Activated B cell treated with CpG ODN at 0.5 μM for 24 hours (primary cell): ENCODE results near the gene ZBTB14. TPM values are rescaled to one million over a fixed set of nuclear protein-coding genes. Genes with fewer than 3 reads are reported as not detected.
A peak's percentile ranks its signal among the peaks of the same experiment; 100 is the strongest.

Experiments
- ATAC-seq: fragments of 200-7000 bp; cut with Tn5 transposase; one replicate; pipeline ENCODE4 v1.10.0; 2021; ENCODE audit warnings: low read depth, mild to moderate bottlenecking, moderate library complexity
- CTCF ChIA-PET: fragments of 350-600 bp; sonication (Branson Sonifier 250); formaldehyde crosslinking; loops from one replicate; lab custom pipeline; 2021; ENCODE audit warnings: antibody characterized with exemption; lab: Charles Lee
- POLR2A ChIA-PET: fragments of 350-600 bp; sonication (Branson Sonifier 250); formaldehyde crosslinking; loops from one replicate; lab custom pipeline; 2021; ENCODE audit warnings: antibody characterized with exemption; lab: Charles Lee
- DNase-seq: peaks from one replicate; pipeline ENCODE4 v3.0.0; 2022
- H3K27ac Mint-ChIP-seq: one replicate; pipeline ENCODE4 v1.8.0; 2020; ENCODE audit warnings: mixed read lengths
- H3K27me3 Mint-ChIP-seq: one replicate; pipeline ENCODE4 v1.8.0; 2021; ENCODE audit warnings: mixed read lengths
- H3K36me3 Mint-ChIP-seq: one replicate; pipeline ENCODE4 v1.8.0; 2021; ENCODE audit warnings: low read depth, mixed read lengths
- H3K4me1 Mint-ChIP-seq: one replicate; pipeline ENCODE4 v1.8.0; 2021; ENCODE audit warnings: mixed read lengths
- H3K4me3 Mint-ChIP-seq: one replicate; pipeline ENCODE4 v1.8.0; 2020; ENCODE audit warnings: mild to moderate bottlenecking, mixed read lengths
- H3K9me3 Mint-ChIP-seq: one replicate; pipeline ENCODE4 v1.8.0; 2020; ENCODE audit warnings: mixed read lengths
- intact Hi-C: fragments of 100-400 bp; cut with micrococcal nuclease; formaldehyde crosslinking; loops from one replicate; pipeline ENCODE4 v1.15.1; 2024
- total RNA-seq: library from RNA; stranded (reverse); gene quantifications from 2 replicates; pipeline ENCODE4 v1.2.3, GENCODE V29; 2022
- TF ChIP-seq, protein P1 (sequence below): fragments of 200-600 bp; IDR thresholded peaks from one replicate; pipeline ENCODE4 v1.8.0; 2022; ENCODE audit warnings: antibody characterized with exemption, mild to moderate bottlenecking

The ZBTB14 gene
- total RNA-seq, 1 donor from 2014 or later, result 19.4 TPM

DNA sequence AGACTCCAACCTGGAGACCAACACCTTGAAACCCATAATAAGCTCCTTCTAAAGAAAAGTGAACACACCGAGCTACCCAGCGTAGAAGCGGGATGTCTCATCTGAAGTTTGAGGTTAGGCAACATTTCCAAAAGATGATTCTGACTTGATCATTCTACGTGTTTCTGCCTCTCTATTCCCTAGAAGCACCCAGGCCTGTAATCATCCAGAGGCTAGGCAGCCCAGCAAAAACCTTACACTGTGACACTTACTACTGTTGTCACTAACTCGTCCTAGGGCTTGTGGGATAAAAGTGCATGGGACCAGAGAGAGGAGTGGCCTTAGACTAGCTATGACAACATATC is 1.4 kb downstream of the ZBTB14 start:
- Mint-ChIP-seq H3K27ac (peak overlapping the region; percentile 94), H3K4me3 (peak overlapping the region; percentile 90), H3K36me3 (peaks cover 26% of the 10 kb centered on the region), H3K27me3 (no peaks in the 10 kb centered on the region), H3K4me1 (peaks cover 29% of the 10 kb centered on the region), H3K9me3 (no peaks in the 10 kb centered on the region)
- TF ChIP-seq, protein P1, sequence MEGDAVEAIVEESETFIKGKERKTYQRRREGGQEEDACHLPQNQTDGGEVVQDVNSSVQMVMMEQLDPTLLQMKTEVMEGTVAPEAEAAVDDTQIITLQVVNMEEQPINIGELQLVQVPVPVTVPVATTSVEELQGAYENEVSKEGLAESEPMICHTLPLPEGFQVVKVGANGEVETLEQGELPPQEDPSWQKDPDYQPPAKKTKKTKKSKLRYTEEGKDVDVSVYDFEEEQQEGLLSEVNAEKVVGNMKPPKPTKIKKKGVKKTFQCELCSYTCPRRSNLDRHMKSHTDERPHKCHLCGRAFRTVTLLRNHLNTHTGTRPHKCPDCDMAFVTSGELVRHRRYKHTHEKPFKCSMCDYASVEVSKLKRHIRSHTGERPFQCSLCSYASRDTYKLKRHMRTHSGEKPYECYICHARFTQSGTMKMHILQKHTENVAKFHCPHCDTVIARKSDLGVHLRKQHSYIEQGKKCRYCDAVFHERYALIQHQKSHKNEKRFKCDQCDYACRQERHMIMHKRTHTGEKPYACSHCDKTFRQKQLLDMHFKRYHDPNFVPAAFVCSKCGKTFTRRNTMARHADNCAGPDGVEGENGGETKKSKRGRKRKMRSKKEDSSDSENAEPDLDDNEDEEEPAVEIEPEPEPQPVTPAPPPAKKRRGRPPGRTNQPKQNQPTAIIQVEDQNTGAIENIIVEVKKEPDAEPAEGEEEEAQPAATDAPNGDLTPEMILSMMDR, result no peak
- ChIA-PET CTCF (interaction anchor here (4.4 kb wide), 1 partner anchor 56 kb away, joined by 34 read pairs; no protein-coding TSS in a partner anchor), POLR2A (interaction anchor here (0.7 to 4.9 kb wide), 5 partner anchors 12 to 119 kb away, joined by 3 to 195 read pairs (median 8); no protein-coding TSS in a partner anchor)
- intact Hi-C loops, result loop anchor here (2.0 kb wide), 2 partner anchors 119 to 1121 kb away; partner anchors contain the start of gene L3MBTL4
- ATAC-seq, result no peak
- DNase-seq, result no peak

DNA sequence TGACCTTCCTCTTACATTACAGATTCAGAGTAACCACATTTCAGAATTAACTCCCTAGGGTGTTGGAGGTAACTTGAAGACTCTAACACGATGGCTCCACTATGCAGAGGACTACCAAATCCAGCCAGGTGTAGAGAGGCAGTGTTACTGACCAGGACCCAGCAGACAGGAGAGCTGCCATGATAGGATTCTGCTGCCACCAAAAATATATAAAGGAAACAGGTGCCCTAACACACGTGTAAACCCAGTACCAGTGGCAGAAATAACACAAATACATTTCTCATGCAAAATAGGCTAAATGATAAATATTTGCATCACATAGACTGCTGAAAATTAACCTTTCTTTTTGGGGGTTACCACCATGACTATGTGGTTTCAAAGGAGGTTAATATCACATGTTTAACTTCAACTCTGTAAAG is 7.0 kb downstream of the ZBTB14 start:
- H3K4me3 Mint-ChIP-seq, result no peak overlapping the region
- CTCF ChIA-PET, result no interaction called here

GRCh38 chr18:5287854-5288253 is 7.7 kb downstream of the ZBTB14 start:
- H3K27me3 Mint-ChIP-seq, result no peaks in the 10 kb centered on the region
- DNase-seq (no peak), ATAC-seq (no peak)
- TF ChIP-seq, protein P1, result no peak
- ChIA-PET CTCF (no interaction called here), POLR2A (no interaction called here)
- peaks cover 18% of the 10 kb centered on the region for H3K4me1 Mint-ChIP-seq
- H3K4me3 Mint-ChIP-seq, result no peak overlapping the region
- no peak overlapping the region for H3K27ac Mint-ChIP-seq
- intact Hi-C loops, result no loop called here
- peaks cover 24% of the 10 kb centered on the region for H3K36me3 Mint-ChIP-seq
- H3K9me3 Mint-ChIP-seq, result no peaks in the 10 kb centered on the region

More for the DNA sequence above, 7.0 kb downstream of the ZBTB14 start:
- H3K27me3 Mint-ChIP-seq, result no peaks in the 10 kb centered on the region
- ATAC-seq (peak; percentile 28), DNase-seq (no peak)
- POLR2A ChIA-PET, result no interaction called here
- H3K27ac Mint-ChIP-seq, result peak overlapping the region; percentile 19
- no peaks in the 10 kb centered on the region for H3K9me3 Mint-ChIP-seq
- intact Hi-C loops, result no loop called here
- H3K4me1 Mint-ChIP-seq, result peaks cover 23% of the 10 kb centered on the region
- TF ChIP-seq, protein P1, result no peak
- H3K36me3 Mint-ChIP-seq, result peaks cover 26% of the 10 kb centered on the region

GRCh38 chr18:5286525-5286924 is 9.0 kb downstream of the ZBTB14 start:
- H3K4me1 Mint-ChIP-seq, result peaks cover 15% of the 10 kb centered on the region
- no peak for DNase-seq

GRCh38 chr18:5285326-5285725 is 10.2 kb downstream of the ZBTB14 start:
- TF ChIP-seq, protein P1, result no peak
- peaks cover 7% of the 10 kb centered on the region for H3K36me3 Mint-ChIP-seq
- H3K4me3 Mint-ChIP-seq, result no peak overlapping the region
- no peak for ATAC-seq
- peaks cover 14% of the 10 kb centered on the region for H3K4me1 Mint-ChIP-seq
- H3K27me3 Mint-ChIP-seq, result no peaks in the 10 kb centered on the region
- intact Hi-C loops, result no loop called here
- ChIA-PET POLR2A (interaction anchor here (1.0 kb wide), 1 partner anchor 48 kb away, joined by 3 read pairs; no protein-coding TSS in a partner anchor), CTCF (no interaction called here)
- no peak overlapping the region for H3K27ac Mint-ChIP-seq
- DNase-seq, result no peak
- peaks cover 4% of the 10 kb centered on the region for H3K9me3 Mint-ChIP-seq

More at GRCh38 chr18:5286525-5286924, 9.0 kb downstream of the ZBTB14 start:
- intact Hi-C loops, result no loop called here
- H3K4me3 Mint-ChIP-seq, result no peak overlapping the region
- peaks cover 19% of the 10 kb centered on the region for H3K36me3 Mint-ChIP-seq
- no peaks in the 10 kb centered on the region for H3K9me3 Mint-ChIP-seq
- TF ChIP-seq, protein P1, result no peak
- CTCF ChIA-PET, result no interaction called here
- ATAC-seq, result no peak
- no peak overlapping the region for H3K27ac Mint-ChIP-seq
- H3K27me3 Mint-ChIP-seq, result no peaks in the 10 kb centered on the region
- POLR2A ChIA-PET, result no interaction called here
